DND-41 (cell line): ENCODE data around the gene FHDC1.

Source experiments
- CTCF ChIP-seq: IDR thresholded peaks from 2 replicates; pipeline ENCODE4 v1.5.1; 2012; ENCODE audit warnings: borderline replicate concordance, low read length, moderate library complexity, mild to moderate bottlenecking; ENCODE audit not compliant: poor library complexity, severe bottlenecking; ENCODE audit errors: extremely low read depth
- EZH2 ChIP-seq: IDR thresholded peaks from 3 replicates; pipeline ENCODE4 v1.6.1; 2012; ENCODE audit warnings: borderline replicate concordance, low read depth, mild to moderate bottlenecking, moderate library complexity, low read length, inconsistent platforms; ENCODE audit not compliant: severe bottlenecking

GRCh38 chr4:152909901-152910300 lies 26.2 kb upstream of the FHDC1 start:
- TF ChIP-seq CTCF (no peak), EZH2 (no peak)
